EL (cell line): ENCODE results near the gene LETMD1.
A peak's percentile ranks its signal among the peaks of the same experiment; 100 is the strongest.

ENCODE experiments used
- DNase-seq: peaks from one replicate; pipeline ENCODE4 v3.0.0-alpha.2; 2016

The LETMD1 gene

GRCh38 chr12:51080136-51080535 is 32.0 kb downstream of the LETMD1 start:
- DNase-seq, result no peak

DNA sequence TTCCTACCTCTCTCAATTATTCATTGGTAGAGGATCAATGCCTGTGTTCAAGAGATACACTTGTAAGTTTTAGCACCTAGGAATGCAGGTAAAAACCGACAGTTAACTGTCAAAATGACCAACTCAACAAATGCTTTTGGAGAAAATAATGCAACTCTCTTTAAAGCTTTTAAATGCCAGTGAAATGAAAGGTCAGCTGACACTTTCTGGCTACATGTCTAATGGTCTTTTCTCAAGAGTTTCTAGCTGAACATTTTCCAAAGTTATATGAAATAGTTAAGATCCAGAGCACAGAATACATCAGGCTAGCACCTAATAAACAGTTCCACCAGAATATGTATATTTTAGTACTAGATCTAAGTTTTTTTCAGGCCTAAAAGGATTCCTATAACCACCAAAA is 33.3 kb downstream of the LETMD1 start:
- DNase-seq, result no peak

DNA sequence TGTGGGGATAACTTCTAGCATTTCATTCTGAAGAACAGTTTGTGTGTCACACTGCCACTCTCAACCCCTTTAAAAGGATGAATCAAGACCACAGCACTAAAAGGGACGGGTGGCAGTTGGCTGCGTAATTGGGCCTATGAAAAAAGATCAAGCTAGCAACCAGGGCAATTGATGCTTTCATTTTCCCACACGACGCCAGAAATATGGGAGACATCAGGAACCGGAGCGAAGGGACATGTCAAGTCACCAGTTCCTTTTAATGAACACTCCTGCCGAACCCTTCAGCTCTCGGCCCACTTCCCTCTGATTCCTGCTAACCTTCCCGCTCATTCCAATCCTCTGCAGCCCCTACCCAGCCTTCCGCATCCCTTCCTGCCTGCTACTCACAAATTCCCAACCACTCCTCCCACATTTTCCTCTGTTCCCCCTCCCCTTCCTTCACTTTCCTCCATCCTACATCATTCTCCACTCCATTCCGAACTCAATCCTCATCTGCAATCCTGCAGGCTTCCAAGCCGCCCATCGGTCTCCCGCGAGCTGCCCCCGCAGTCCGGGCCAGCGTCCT is 34.5 kb downstream of the LETMD1 start:
- DNase-seq, result peak; percentile 57

- peak; percentile 95 for DNase-seq
Measured at GRCh38 chr12:51083126-51083833, 35.2 kb downstream of the LETMD1 start, which contains the start of gene CSRNP2. Gene CSRNP2, minus strand, starts transcription at chr12:51083596. Its CDS starts 7,035 bp downstream, at chr12:51076561.

- DNase-seq, result no peak
Measured at GRCh38 chr12:51085757-51086156, 37.6 kb downstream of the LETMD1 start.

DNA sequence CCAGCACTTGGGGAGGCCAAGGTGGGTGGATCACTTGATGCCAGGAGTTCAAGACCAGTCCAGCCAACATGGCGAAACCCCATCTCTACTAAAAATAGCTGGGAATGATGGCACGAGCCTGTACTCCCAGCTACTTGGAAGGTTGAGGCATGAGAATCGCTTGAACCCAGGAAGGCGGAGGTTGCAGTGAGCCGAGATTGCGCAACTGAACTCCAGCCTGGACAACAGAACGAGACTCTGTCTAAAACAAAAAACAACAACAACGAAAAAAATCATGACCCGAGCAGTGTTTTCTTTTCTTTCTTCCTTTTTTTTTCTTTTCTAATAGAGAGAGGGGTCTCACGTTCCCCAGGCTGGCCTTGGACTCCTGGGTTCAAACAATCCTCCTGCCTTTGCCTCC is 38.8 kb downstream of the LETMD1 start:
- no peak for DNase-seq

DNA sequence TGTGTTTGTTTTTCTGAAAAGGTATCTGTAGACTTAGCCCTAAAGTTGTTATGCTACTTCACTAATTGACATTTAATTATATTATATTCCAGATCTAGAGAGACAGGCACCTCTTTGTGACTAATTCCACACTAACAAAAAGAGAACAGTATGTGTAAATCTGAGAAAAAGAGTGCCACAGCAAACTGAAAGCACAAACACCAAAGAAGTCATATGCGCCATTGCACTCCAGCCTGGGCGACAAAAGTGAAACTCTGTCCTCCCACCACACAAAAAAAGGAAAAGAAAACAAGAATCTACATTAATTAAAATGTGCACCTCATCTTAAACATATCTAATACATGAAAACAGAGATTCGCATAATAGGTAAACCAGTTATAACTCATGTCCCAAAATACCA is 39.7 kb downstream of the LETMD1 start:
- DNase-seq, result no peak

- DNase-seq, result no peak
Measured at GRCh38 chr12:51090705-51091229, 42.6 kb downstream of the LETMD1 start.

DNA sequence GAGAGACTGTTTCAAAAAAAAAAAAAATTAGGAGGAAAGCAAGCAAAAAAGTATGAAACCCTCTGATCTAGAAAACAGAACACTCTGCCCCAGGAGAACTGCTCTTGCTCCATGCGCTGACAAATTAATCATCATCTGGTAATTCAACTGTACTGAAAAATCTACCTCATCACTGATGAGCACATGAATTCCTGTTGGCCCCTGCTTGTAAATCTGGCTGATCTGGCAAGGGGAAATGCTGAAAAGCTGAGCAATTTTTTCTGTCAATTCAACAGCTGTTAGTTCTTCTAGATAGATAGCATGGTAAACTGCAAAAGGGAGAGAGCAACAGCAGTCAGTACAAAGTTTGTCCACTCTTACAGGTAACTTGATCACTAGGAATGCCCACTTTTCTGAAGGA is 50.5 kb downstream of the LETMD1 start:
- DNase-seq, result peak; percentile 7

- DNase-seq, result no peak
Measured at GRCh38 chr12:51103977-51104376, 55.9 kb downstream of the LETMD1 start.

DNA sequence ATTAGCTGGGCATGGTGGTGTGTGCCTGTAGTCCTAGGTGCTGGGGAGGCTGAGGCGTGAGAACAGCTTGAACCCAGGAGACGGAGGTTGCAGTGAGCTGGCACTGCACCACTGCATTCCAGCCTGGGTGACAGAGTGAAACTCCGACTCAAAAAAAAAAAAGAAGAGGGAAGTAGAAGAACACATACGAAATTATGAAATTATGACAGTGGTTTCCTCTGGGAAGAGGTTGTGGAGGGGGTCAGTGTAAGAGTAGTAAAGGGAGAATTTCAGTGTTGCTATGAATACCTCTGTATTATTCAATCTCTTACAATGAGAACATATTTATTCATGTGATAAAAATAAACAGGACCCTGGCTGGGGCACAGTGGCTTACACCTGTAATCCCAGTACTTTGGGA is 60.0 kb downstream of the LETMD1 start:
- no peak for DNase-seq
